Cardiac septum (tissue), 1 donor: ENCODE results near the gene INPP1. TPM values are rescaled to one million over a fixed set of nuclear protein-coding genes. Genes with fewer than 3 reads are reported as not detected.
"Not testable (repeated sequence)": the region's sequence is repeated elsewhere in the genome, so short reads cannot be mapped to it uniquely, and the experiment has no call there.

Experiments
- DNase-seq: peaks from one replicate; pipeline ENCODE4 v3.0.0-alpha.2; 2020; ENCODE audit warnings: low spot score
- intact Hi-C: fragments of 100-400 bp; cut with DNase I; formaldehyde crosslinking; loops from one replicate; pipeline ENCODE4 v1.14.0; 2022
- long read RNA-seq: library from polyadenylated mRNA; unstranded; transcript quantifications from one replicate; pipeline ENCODE4 v2.0.0, GENCODE V29; 2021
- total RNA-seq: library from RNA; stranded (reverse); fragmentation: NEBNext Ultra II Directional; extraction: Animal tissue kit (Norgen Biotek cat#: 25700); gene quantifications from one replicate; pipeline ENCODE4 v1.2.1, GENCODE V29; 2021
- donor health status: DM: no; HTN: no; CAD: no.

INPP1 gene, protein sequence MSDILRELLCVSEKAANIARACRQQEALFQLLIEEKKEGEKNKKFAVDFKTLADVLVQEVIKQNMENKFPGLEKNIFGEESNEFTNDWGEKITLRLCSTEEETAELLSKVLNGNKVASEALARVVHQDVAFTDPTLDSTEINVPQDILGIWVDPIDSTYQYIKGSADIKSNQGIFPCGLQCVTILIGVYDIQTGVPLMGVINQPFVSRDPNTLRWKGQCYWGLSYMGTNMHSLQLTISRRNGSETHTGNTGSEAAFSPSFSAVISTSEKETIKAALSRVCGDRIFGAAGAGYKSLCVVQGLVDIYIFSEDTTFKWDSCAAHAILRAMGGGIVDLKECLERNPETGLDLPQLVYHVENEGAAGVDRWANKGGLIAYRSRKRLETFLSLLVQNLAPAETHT
- 12.4 TPM for total RNA-seq
- long read RNA-seq, transcript INPP1-201 (6 exons, 1,919 nt), result major isoform, 25 of 39 reads
- long read RNA-seq, transcript INPP1-202 (7 exons, 2,162 nt), result minor isoform, 6 of 39 reads
- long read RNA-seq, partial matches to known transcripts, result 1 of 39 reads
- long read RNA-seq, other reads (novel, unspliced or antisense), result 7 of 39 reads

- intact Hi-C loops, result loop anchor here (1.0 kb wide), 1 partner anchor 23 kb away; no protein-coding TSS in a partner anchor
- DNase-seq, result peak; percentile 91
Measured at GRCh38 chr2:190343536-190344275, at the start of gene INPP1. INPP1 (plus strand) TSS chr2:190343589; CDS start chr2:190360103, 16,514 bp downstream.

DNA sequence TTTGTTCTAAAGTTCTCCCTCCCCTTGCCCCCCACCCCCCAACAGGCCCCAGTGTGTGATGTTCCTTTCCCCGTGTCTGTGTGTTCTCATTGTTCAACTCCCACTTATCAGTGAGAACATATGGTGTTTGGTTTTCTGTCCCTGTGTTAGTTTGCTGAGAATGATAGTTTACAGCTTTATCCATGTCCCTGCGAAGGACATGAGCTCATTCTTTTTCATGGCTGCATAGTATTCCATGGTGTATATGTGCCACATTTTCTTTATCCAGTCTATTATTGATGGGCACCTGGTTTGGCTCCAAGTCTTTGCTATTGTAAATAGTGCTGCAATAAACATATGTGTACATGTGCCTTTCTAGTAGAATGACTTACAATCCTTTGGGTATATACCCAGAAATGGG is 45.5 kb upstream of the INPP1 start:
- intact Hi-C loops, DNase-seq: not testable (repeated sequence)

- intact Hi-C loops, result no loop called here
- DNase-seq, result no peak
Measured at GRCh38 chr2:190301032-190301431, 42.4 kb upstream of the INPP1 start.

DNA sequence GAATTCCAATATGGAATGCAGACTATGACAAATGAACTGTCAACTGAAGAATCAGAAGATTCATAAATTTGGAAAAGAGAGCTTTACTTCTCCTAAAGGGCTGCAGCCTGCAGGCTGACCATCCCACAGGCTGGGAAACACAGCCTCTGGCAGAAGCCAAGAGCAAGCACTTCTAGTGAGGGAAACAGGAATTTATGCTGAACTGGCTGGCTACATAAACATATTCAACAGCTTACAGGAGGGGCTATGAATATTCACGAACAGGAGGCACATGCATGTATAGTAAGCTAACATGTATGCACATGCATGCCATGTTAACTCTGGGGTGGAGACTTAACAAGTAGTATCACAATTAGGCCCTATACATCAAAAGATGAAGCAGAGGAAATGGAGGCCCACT is 41.3 kb upstream of the INPP1 start:
- no peak for DNase-seq
- intact Hi-C loops, result no loop called here

DNA sequence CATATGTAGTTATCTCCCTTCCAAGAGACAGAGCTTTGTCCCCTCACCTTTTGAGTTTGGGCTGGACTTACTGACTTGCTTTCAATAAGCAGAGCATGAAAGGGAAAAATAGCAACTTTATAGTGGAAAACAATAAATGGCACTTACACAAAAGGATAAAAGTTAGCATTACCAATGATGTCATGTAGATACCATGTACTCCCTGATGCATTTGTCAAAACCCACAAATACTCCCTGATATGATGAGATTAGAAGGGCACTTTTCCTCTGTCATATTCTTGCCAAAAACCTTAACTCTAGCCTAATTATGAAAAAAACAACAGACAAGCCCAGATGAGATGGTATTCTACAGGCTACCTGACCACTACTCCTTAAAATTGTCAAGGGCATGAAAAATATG is 39.7 kb upstream of the INPP1 start:
- no peak for DNase-seq
- intact Hi-C loops, result no loop called here

GRCh38 chr2:190304404-190304803 is 39.0 kb upstream of the INPP1 start:
- no peak for DNase-seq
- intact Hi-C loops, result no loop called here

- intact Hi-C loops, result no loop called here
- no peak for DNase-seq
Measured at GRCh38 chr2:190308031-190308430, 35.4 kb upstream of the INPP1 start.

- intact Hi-C loops, result no loop called here
- DNase-seq, result no peak
Measured at GRCh38 chr2:190311893-190312634, 31.3 kb upstream of the INPP1 start.

DNA sequence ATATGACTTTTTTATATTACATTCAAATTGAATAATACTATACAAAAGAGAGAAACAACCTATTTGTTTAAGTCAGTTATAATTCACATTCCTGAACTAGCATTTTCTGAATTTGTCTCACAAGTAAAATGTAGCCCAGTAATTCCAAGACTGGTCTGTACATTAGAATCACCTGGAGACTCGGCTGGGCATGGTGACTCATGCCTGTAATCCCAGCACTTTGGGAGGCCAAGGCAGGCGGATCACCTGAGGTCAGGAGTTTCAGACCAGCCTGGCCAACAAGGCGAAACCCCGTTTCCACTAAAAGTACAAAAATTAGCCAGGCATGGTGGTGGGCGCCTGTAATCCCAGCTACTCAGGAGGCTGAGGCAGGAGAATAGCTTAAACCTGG is 30.8 kb upstream of the INPP1 start:
- DNase-seq, intact Hi-C loops: not testable (repeated sequence)

DNA sequence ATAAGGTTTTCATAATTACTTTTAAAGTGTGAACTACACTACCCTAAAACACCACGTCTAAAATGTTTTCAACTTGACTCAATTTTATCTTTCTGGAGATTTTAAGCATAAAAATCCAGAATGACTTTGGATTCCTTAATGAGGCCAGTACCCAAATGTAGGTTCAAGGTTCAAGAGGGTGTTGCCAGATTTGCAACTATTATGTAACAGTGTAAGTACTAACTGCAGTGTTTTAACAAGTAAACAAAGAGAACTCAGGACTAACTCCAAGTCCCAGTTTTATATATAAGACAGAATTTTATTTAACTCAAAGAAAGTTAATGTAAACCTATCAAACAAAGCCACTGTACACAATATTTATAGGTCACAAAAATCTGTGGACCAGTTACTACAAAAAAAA is 29.5 kb upstream of the INPP1 start:
- intact Hi-C loops, result no loop called here
- DNase-seq, result no peak

GRCh38 chr2:190315273-190315672 is 28.1 kb upstream of the INPP1 start:
- DNase-seq, result no peak
- intact Hi-C loops, result no loop called here

GRCh38 chr2:190318514-190318913 is 24.9 kb upstream of the INPP1 start:
- intact Hi-C loops, result no loop called here
- DNase-seq, result no peak

DNA sequence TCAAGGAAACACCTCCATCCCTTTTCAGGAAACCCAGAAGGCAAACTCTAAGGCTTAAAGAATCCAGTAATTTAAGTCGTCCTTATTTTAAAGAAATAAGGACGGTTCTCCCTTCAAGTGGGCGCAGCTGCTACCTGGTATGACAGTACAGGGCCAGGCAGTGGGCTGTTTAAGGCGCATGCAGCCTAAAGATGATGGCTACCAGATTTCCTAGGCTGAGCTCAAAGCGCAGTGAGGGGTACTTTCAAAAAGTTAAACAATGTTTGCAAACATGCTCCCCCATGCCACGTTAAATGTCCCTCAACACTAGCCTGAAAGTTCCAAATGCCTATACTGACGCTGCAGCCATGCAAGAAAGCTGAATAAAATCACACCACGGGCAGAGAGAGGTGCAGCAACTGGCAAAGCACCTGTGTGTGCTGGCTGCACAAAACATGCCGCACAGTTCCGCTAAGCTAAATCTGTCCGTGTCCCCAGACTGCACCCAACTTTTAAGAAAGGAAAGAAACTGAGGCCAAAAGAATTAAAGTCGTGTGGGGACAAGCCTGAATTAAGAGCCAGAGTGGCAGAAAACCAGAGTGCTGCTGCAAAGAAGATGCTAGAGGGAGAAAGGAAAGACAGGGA is 24.3 kb upstream of the INPP1 start:
- intact Hi-C loops, result no loop called here
- no peak for DNase-seq

GRCh38 chr2:190319555-190320498 is 23.6 kb upstream of the INPP1 start, which contains the start of gene HIBCH:
HIBCH (minus strand) TSS chr2:190319826; CDS start chr2:190319750, 76 bp downstream.
- DNase-seq, result peak; percentile 99
- intact Hi-C loops, result loop anchor here (1.0 to 5.0 kb wide), 2 partner anchors 23 to 52 kb away; partner anchors contain the start of gene INPP1

DNA sequence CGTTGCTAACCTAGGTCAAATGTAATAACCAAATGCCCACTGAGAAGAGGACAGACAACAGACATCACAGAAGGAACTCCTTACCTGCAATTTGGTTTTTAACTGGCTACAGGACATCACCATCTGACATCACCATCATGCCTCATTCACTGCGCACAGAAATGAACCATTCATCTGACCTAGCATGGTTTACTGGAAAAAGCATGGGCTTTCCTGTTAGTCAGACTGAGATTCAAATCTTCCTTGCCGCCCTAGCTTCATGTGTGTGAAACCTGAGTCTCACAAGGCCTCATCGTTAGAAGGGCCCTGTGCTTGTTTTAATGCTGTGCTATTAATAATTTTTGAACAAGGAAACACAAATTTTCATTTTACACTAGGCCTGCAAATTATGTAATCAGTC is 22.7 kb upstream of the INPP1 start:
- intact Hi-C loops, result loop anchor here (1.0 to 5.0 kb wide), 2 partner anchors 23 to 52 kb away; partner anchors contain the start of gene INPP1
- no peak for DNase-seq

DNA sequence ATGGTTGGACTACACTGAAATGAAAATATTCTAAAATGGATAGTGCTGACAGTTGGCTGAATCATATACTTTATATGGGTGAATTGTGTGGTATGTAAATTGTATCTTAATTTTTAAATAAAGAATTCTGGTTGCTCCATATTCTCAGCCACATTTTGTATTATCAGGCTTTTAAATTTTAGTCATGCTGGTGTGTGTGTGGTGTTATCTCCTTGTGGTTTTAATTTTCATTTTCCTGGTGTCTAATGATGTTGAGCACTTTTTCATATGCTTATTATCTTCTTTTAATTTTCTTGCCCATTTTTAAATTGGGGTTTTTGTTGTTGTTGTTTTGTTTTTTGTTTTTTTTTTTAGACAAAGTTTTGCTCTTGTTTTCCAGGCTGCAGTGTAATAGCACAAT is 20.0 kb upstream of the INPP1 start:
- intact Hi-C loops, result loop anchor here (5.0 kb wide), 1 partner anchor 49 kb away; no protein-coding TSS in a partner anchor
- DNase-seq, result no peak

GRCh38 chr2:190325588-190325987 is 17.8 kb upstream of the INPP1 start:
- DNase-seq, result no peak
- intact Hi-C loops, result no loop called here
